ENCODE results near the gene POLR2B.
"Not testable (repeated sequence)": the region's sequence is repeated elsewhere in the genome, so short reads cannot be mapped to it uniquely, and the experiment has no call there.

POLR2B gene

DNA sequence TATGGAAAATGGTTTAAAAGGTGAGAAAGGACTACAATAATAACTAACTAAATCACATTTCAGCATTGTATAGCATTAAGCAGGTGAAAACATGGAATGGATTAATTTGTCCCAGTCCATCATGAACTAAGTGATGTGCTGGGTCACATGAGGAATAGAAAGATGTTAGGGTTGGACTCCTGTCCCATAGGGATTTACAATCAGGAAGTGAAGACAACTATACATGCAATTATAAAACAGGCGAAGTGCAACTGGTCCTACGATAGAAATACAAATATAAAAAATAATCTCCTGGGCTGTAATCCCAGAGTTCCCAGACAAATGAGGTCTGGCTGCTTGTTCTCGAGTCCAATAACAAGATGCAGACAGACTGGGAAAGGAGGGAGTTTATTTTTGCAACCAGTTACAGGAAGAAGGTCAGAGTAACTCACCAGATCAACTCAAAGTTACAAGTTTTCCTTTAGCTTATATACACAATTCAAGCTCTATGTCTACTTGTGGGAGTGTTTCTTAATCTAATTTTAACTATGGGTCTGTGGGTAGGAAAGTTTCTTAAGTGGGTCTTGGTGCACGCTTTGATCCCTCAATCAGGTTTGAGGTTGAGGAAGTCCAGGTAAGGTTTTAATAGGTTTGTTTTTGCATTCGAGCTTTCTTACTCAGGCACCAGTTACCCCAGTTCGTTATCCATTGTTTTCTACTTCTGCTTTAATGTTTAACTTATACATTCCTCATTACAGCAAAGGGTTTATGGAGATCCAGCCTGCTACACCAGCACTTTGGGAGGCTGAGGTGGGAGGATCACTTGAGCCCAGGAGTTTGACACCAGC is 81.4 kb downstream of the POLR2B start:
- no peak for DNase-seq

GRCh38 chr4:57060717-57061067 is 82.0 kb downstream of the POLR2B start:
- not testable (repeated sequence) for DNase-seq

DNA sequence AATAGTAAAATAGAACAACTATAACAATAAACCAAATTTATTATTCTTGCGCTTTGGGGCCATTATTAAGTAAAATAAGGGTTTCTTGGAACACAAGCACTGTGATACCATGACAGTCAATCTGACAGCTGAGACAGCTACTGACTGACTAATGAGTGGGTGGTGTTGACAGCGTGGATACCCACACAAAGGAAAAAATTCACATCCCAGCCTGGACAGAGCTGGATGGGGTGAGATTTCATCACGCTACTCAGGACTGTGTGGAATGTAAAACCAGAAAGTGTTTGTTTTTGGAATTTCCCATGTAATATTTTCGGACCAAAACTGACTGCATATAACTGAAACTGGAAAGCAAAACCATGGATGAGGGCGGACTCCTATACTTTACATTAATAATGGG is 82.7 kb downstream of the POLR2B start:
- DNase-seq = no peak

DNA sequence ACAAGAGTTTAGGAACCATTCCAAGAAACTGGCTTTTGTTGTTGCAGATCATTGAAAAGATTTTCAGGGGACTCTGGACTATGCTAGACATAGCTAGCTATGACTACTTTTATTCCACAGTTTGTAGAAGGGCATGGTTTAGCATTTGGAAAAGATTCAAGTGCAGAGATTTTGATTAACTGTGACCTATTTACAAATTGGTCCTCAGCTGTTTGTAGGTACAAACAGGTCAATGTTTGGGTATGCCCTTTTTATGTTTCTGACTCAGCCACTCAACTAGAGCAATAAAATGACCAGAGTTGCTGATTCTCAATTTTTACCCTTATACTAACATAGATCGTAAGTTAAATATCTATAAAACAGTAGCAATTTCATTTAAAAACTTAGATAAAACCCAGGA is 84.8 kb downstream of the POLR2B start:
- DNase-seq = no peak

- DNase-seq = no peak
Observed at GRCh38 chr4:57064120-57064519, 85.4 kb downstream of the POLR2B start.

- no peak for DNase-seq
Observed at GRCh38 chr4:57064811-57065711, 86.4 kb downstream of the POLR2B start.

GRCh38 chr4:57065730-57066482 is 87.2 kb downstream of the POLR2B start:
- DNase-seq = no peak

DNA sequence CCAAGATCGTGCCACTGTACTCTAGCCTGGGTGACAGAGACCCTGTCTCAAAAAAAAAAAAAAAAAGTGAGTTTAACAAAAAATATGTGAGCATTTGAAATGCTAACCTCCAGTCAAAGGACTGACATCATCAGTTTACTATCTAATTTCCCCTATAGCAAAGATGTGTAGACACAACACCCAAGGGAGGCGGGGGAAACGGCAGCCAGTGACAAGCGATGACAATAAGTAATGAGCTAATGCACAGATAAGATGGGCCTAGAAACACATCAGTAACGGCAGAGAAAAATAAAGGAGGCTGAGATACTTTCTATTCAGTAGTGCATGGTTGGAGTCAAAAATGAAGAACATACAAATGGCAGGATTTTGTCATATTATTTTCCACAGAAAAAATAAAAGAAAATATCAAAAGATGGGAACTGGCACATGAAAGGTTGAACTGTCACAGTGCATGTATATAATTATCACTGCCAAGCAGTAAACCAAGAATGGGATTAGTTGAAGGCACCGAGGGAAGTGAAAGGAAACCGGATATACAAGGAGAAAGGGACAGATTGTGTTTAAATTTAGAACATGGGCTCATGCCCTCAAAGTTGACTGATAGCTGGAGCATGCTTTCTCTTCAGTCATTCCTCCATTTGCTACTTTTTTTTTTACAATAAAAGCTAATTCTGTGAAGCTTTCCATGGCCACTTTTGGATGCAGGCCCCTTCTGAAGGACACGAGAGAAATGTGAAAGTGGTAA is 89.7 kb downstream of the POLR2B start:
- no peak for DNase-seq

GRCh38 chr4:57070461-57070860 is 91.8 kb downstream of the POLR2B start:
- DNase-seq = no peak

- no peak for DNase-seq
Observed at GRCh38 chr4:57071326-57071725, 92.6 kb downstream of the POLR2B start.

DNA sequence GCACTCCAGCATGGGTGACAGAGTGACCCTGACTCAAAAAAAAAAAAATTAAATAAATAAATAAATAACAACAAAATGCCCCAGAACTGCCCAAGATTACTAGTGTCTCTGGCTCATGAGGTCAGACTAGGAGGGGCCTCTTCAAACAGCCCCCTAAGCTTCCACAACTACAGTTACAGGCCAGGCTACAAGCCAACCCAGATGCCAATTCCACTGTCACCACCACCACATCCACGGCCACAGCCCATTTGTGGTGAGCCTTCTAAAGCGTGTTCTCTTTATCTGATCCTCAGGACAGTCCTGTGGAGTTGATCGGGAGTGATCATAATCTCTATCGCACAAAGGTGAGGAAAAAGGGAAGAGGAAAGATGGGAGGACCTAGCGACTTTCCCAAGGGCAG is 94.9 kb downstream of the POLR2B start:
- DNase-seq = no peak

DNA sequence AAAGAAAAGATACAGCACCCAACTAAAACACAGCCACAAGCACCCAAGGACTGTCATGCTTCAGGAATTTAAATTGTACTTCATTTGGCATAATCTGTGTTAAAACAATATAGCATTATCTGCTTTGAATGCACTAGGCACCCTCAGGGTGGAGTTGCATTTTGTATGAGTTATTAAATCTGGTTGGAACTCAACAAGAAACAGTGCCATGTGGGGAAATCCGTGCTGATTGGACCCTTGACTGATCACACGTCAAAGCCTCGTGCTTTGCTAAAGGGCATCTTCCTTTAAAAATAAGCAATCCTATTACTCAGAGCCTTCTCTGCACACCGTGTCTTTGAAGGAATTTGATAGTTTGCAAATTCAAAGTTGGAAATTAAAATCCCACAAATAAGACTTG is 96.0 kb downstream of the POLR2B start:
- no peak for DNase-seq

DNA sequence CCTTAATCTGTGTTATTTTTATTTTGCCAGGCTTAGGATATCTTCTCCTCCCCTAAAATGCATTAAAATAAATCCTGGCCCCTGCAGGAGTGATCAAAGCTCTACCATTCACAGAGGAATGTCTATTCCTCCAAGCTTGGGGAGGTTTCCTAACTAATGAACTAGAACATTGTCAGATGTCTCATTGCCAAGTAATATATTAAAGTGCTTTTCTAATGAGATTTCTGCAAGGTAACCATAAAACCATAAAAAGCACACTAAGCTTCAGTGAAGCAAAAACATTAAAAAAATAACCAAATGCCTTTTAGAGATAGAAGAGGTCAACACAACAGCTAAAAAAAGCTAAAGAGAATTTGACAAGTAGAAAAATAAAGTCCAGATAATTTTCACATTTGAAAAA is 96.7 kb downstream of the POLR2B start:
- no peak for DNase-seq

DNA sequence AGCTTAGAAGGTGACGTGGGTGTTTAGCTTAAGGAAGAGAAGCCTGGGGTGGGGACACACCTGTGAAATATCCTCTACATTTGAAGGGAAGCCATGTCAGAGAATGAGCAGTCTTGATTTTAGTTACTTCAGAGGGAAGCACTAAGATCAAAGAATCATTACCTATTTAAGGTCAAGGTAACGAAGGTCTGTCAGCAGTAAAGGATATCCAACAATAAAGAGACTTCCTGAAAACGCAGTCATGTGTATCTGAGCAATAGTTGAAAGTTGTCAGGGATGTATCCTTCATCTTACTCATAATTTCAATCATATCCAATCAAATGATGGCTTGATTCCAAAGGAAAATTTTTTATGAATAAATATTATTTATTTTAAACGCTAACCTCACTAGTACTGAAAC is 98.0 kb downstream of the POLR2B start:
- DNase-seq = no peak

DNA sequence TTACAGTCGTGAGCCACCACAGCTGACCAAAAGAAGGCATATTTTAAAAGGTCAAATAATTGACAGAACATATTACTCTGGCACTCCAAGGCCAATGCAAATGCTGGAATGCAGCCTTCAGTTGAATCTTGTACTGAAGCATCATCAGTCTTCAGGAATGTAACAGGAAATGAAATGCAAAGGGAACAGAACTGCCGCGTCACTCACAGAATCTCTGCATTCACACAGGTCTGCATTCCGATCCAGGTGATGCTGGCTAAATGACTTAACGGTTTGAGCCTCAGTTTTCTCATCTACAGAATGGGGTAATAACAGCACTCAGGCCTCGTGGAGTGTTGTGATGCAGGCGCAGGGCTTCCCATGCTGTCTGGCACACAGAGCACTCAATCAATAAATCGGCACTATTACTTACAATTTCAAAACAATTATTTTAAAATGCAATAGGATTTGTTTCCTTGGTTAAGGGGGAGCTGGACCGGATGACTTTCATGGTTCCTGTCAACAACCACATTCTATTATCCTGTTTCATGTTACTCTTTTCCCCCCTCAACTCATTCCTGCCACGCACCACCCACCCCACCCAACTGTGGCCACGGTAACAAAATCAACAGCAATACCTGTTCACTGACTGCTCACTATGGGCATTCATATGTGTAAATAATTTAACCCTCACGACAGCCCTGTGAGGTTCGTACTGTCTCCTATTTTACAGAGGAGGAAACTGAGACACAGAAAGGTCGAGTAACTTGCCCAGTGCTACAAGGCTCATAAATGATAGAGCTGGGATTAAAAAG is 99.1 kb downstream of the POLR2B start:
- DNase-seq = no peak

- no peak for DNase-seq
Observed at GRCh38 chr4:57078685-57079521, 100.2 kb downstream of the POLR2B start.
